Body of pancreas (tissue), 4 donors: ENCODE measurements around the gene TSPAN18.

Experiments
- POLR2A ChIP-seq, 3 donors: fragments of 450-650 bp; IDR thresholded peaks; one replicate each; pipeline ENCODE4 v1.6.1; 2016; ENCODE audit warnings: antibody characterized with exemption in 3 of 3, mild to moderate bottlenecking in 2 of 3
- TF ChIP-seq, protein P1 (sequence below), 7 experiments: fragments of 450-650 bp in 4 of 7; fragments of 200-600 bp in 3 of 7; sonication (generic) in 3 of 7; IDR thresholded peaks; one replicate each; pipeline ENCODE4 v1.5.1; 2016 to 2019; ENCODE audit warnings: antibody characterized with exemption in 7 of 7

- no peak for TF ChIP-seq POLR2A (IDR thresholded peaks at IDR 0.05)
- TF ChIP-seq, protein P1, sequence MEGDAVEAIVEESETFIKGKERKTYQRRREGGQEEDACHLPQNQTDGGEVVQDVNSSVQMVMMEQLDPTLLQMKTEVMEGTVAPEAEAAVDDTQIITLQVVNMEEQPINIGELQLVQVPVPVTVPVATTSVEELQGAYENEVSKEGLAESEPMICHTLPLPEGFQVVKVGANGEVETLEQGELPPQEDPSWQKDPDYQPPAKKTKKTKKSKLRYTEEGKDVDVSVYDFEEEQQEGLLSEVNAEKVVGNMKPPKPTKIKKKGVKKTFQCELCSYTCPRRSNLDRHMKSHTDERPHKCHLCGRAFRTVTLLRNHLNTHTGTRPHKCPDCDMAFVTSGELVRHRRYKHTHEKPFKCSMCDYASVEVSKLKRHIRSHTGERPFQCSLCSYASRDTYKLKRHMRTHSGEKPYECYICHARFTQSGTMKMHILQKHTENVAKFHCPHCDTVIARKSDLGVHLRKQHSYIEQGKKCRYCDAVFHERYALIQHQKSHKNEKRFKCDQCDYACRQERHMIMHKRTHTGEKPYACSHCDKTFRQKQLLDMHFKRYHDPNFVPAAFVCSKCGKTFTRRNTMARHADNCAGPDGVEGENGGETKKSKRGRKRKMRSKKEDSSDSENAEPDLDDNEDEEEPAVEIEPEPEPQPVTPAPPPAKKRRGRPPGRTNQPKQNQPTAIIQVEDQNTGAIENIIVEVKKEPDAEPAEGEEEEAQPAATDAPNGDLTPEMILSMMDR (IDR thresholded peaks at IDR 0.05), result no peak
These were observed 243.0 kb downstream of the TSPAN18 start for GRCh38 chr11:44969651-44970252.
